GM21529 (cell line): Measurements from ENCODE around the gene CDCA5.

Source experiments
- ATAC-seq: cut with Tn5 transposase; IDR thresholded peaks from one replicate; pipeline ENCODE4 v1.9.1; 2021; ENCODE audit not compliant: unreplicated experiment

Gene CDCA5

DNA sequence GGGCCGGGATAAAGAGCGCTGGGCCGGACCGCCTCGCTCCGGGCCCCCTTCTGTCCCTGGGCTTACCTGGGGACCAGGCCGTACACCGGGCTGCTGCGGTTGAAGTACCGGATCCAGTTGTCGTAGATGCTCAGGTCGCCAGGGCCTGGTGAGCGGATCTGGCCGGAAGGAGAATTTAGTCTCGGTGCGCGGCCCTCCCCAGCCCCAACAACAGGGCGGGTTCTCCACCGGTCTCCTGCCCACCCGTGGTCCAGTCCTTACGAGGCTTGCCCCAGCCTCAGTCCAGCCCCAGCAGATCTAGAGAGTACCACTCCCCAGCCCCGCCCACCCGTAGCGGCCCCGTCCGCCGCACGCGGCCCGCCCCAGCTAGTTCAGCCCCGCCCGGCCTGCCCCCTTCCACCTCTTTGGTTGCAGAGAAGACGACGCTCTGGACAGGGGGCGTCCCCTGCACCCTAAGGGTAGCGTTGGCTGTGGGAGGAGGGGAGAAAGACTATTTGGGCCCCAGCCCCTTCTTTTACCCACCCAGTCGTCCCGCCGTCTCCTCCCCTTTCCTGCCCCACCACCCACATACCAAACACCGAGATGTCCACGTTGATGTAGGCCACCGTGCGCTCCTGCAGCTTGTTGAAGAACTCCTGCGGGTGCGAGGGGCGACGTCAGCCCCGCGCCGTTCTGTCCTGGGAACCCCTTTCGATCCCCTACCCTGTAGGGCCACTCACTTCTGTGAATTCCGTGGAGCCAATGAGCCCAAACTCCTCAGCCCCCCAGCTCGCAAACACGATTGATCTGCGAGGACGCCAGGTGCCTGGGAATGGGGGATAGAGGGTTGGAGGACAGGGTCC, 36.0 kb downstream of the CDCA5 start:
- ATAC-seq = no peak

DNA sequence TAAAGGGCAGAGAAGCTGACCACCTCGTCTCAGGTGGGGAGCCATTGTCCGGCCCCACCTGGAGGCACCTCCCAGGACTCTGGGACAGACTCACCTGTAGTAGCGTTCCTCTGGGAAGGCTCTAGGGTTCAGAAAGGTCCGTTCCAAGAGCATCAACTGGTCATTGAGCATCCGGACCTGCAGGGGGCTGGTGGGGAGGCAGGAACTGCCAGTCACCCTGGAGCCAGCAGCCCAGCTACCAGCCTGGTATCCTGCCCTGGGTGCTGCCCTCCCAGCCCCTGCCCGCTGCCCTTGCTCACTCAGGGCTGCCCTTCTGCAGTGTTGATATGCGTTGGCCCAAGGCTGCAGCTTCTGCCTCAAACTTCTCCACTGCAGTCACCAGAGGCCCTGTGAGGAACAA, 38.1 kb downstream of the CDCA5 start:
- ATAC-seq = no peak

DNA sequence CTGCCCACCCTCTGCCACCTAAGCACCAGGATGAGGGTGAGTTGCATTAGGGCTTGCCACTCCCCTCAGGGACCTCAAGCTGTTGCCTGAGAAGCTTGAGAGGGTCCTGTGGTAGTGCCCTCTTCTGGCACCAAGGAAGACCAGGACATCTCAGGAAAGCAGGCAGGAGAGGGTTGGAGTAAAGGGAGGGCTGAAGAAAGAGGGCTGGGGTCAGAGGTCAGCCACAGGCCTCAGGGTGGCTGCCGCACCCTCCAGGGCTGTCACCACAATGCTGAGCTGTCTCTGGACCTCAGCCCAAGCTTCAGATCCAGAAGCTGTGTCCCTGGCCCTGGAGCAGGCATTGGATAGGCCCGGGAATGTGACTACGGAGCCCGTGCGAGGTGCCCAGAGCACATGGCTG, 38.8 kb downstream of the CDCA5 start:
- no peak for ATAC-seq

DNA sequence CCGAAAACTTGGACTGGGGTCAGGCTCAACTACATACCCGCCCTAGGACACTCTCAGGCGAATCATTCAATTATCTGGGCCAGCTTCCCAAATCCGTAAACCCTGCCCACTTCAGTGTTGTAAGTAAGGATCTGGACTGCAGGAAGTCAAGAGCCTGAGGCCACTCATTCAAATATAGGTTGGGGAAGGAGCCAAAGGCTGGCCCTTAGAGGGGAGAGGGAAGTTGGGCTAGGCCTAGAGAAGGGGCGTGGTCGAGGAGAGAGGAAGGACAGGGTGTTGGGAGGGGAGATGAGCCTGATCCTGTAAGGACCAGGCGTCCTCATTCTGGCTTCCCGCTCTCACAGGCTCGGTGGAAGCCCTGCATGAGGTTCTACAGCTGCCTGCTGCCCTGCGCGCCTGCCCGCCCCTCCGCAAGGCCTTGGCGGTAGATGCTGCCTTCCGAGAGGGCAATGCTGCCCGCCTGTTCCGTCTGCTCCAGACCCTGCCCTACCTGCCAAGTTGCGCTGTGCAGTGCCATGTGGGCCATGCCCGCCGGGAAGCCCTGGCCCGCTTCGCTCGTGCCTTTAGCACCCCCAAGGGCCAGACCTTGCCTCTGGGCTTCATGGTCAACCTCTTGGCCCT, 39.8 kb downstream of the CDCA5 start:
- ATAC-seq = no peak

DNA sequence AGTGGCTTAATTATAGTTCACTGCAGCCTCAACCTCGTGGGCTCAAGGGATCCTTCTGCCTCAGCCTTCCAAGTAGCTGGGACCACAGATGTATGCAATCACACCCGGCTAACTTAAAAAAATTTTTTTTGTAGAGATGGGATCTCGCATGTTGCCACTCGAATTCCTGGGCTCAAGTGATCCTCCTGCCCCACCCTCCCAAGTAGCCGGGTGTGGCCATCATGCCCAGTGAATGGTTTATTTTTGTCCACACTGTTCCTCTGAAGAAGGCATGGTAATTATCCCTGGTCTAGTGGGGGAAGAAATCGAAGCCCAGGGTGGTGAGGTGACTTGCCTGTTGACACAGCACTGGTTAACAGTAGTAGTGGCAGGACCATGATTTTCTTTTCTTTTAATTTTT, 40.9 kb downstream of the CDCA5 start:
- no peak for ATAC-seq

DNA sequence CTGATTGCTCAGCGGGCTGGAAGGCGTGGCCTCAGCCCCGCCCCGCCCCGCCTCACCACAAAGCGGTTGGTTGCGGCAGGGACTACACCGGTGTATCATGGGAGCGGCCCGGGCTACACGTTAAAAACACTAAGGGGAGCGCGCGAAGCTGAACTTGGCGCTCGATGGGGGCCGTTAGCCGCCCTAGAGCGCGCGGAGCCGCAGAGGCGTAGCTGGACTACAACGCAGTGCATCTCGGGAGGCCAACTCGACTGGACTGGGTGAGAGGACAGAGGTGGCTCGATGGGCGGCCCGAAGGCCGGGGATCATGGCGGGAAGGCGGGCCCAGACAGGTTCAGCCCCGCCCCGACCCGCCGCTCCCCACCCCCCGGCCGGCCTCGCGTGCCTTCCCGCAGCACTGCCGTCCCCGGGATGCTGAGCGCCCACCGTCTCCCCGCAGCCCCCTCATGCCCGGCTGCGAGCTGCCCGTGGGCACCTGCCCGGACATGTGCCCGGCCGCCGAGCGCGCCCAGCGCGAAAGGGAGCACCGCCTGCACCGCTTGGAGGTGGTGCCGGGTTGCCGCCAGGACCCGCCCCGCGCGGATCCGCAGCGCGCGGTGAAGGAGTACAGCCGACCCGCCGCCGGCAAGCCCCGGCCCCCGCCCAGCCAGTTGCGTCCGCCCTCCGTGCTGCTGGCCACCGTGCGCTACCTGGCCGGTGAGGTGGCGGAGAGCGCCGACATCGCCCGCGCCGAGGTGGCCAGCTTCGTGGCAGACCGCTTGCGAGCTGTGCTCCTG, 42.8 kb downstream of the CDCA5 start, which contains the start of gene SAC3D1:
TSS of gene SAC3D1 (plus strand) at position 364 of the 776 bp plus-strand sequence. CDS start at position 447, 83 bp downstream.
- ATAC-seq = peak; percentile 84

DNA sequence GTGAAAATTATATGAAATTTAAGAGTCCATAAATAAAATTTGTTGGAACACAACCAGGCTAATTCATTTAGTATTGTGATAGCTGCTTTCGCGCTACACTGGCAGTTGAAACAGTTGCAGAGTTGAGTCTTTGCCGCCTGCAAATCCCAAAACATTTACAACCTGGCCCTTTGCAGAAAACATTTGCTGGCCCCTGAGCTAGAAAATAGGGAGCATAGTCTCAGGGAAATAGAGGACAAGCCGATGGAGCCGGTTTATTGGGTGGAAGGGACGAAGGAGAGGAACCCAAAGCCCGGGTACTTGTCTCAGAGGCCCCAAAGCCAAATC, 43.4 kb downstream of the CDCA5 start:
- ATAC-seq = no peak

DNA sequence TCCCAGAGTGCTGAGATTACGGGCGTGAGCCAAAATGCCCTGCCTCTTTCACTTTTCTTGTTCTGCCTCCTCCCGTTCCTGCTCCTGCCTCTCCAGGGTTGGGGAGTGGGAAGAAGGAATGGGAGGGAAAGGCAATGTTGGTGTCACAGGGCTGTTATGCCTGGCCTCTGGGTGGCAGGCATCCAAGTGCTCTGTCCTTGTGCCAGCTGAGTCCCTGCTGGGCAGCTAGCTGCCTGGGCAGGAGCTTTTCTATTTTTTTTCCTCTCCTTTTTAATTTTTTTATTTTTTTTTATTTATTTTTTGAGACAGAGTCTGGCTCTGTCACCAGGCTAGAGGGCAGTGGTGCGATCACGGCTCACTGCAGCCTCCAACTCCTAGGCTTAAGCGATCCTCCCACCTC, 46.9 kb downstream of the CDCA5 start:
- no peak for ATAC-seq

DNA sequence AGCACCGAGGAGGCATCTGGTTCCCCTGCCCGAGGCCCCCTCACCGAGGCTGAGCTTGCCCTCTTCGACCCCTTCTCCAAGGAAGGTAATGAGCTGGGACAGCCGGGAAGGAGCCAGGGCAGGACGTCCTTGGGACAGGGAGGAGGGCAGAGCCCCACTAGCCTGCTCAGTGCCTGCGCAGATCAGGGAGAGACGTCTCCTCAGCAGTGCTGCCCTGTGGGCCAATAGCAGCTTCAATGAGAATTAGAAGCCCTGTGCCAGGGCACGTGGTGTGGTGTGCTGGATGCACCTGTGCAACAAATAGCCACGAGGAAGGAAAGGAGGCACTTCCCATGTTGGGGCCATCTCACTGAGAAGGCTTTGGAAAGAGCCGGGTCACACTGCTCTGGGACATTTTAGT, 48.3 kb downstream of the CDCA5 start:
- ATAC-seq = no peak

DNA sequence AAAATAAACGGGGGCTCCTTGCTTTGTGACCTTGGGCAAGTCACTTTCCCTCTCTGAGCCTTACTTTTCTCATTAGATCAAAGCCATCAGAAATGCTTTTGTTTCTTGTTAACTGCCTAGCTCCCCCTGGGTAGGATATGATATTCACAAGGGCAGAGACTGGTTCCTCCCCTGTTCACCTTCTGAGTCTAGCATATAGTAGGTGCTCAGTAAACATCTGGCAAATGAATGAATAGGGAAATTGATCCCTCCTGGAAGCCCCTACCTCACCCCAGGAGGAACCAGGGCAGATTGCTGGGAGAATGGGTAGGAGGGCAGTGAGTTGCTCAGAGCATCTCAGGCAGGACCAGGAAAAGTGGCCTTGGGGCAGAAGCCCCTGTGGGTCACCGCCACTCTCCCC, 49.4 kb downstream of the CDCA5 start:
- no peak for ATAC-seq

DNA sequence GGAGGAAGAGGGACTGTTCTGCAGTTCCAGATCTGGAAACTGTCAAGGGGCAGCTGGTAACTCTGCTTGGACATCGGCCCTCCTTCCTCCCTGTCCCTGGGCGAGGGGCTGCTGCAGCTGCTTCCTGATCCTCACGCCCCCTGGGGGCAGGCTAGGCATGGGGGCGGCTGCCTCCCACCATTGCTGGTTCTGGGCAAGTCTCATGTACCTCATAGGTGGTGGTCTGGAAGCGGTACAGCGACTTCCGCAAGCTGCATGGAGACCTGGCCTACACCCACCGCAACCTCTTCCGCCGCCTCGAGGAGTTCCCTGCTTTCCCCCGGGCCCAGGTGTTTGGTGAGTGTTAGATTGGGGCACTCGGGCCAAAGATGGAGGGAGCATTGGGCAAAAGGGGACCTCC, 51.6 kb downstream of the CDCA5 start:
- ATAC-seq = no peak
